Pancreas (tissue), 10 donors: ENCODE results near the gene RYR1. TPM values are rescaled to one million over a fixed set of nuclear protein-coding genes. Genes with fewer than 3 reads are reported as not detected.
A peak's percentile ranks its signal among the peaks of the same experiment; 100 is the strongest.

Experiments used
- ATAC-seq, 4 donors: fragments of 200-7000 bp; cut with Tn5 transposase; one replicate each; pipeline versions ENCODE4 v1.8.0 to v1.9.1; 2020; ENCODE audit warnings: mild to moderate bottlenecking in 4 of 4, moderate library complexity in 4 of 4
- DNase-seq, 6 donors: peaks; one replicate each; pipeline ENCODE4 v3.0.0-alpha.2; 2020
- FAIRE-seq: peaks from 2 replicates; lab custom pipeline; 2012; peaks lifted over from hg19 to GRCh38; lab: Jason Lieb, UNC
- H3K27ac ChIP-seq, 4 donors: fragments of 200-600 bp; sonication (generic); 1 replicate in 3 of 4; 2 replicates in 1 of 4; pipeline versions ENCODE4 v1.5.0 to v1.8.0; 2020
- H3K27me3 ChIP-seq, 4 donors: fragments of 200-600 bp; one replicate each; pipeline ENCODE4 v1.8.0; 2021
- H3K36me3 ChIP-seq, 3 donors: fragments of 200-600 bp; sonication (generic) in 1 of 3; one replicate each; pipeline versions ENCODE4 v1.5.0 to v1.8.0; 2020 to 2021
- H3K4me1 ChIP-seq, 3 donors: fragments of 200-600 bp; one replicate each; pipeline ENCODE4 v1.8.0; 2021
- H3K4me3 ChIP-seq, 4 donors: fragments of 200-600 bp; sonication (generic) in 2 of 4; one replicate each; pipeline versions ENCODE4 v1.5.0 to v1.8.0; 2020 to 2021
- H3K9me3 ChIP-seq, 4 donors: fragments of 200-600 bp; one replicate each; pipeline ENCODE4 v1.8.0; 2021
- CTCF ChIP-seq, 4 donors: fragments of 200-600 bp; sonication (generic) in 3 of 4; IDR thresholded peaks; one replicate each; pipeline versions ENCODE4 v1.5.0 to v1.8.0; 2021; ENCODE audit warnings: antibody characterized with exemption in 4 of 4
- WGBS, 2 donors: extraction: QIAGEN DNeasy Blood & Tissue Kit; methylation state at CpG; one replicate each; pipeline ENCODE4 v1.1.7; 2013; 5-methylcytosine and 5-hydroxymethylcytosine counted together
- intact Hi-C, 3 donors: fragments of 100-400 bp; cut with DNase I; formaldehyde crosslinking; loops; one replicate each; pipeline versions ENCODE4 v1.11.1 to v1.14.2; 2022
- polyA plus RNA-seq, 2 donors: library from polyadenylated mRNA; stranded (reverse); fragments of 200-250 nt; gene quantifications; one replicate each; pipeline ENCODE4 v1.2.3, GENCODE V29; 2013
- total RNA-seq, 6 donors: library from RNA; stranded (reverse); fragmentation: NEBNext Ultra II Directional in 4 of 6; extraction: Animal tissue kit (Norgen Biotek cat#: 25700) in 4 of 6; gene quantifications; one replicate each; pipeline versions ENCODE4 v1.2.1 to v1.2.4, GENCODE V29; 2021 to 2023
- donor health status: healthy with polysubstance abuse.
- donor health status: DM: no; HTN: no; CAD: no; lungs with moderate emphysema.
- donor health status: DM: no; HTN: no; CAD: no.
- donor health status: control.
- donor health status: control.
- donor health status: Bipolar disorder and iron deficiency.
- donor health status: DM: yes; HTN: yes; CAD: no.
- donor health status: DM: no; HTN: no; CAD: no.
- donor health status: DM: no; HTN: no; CAD: no.
- donor health status: DM: yes; HTN: yes; CAD: no.

RYR1 gene
- total and polyA plus RNA-seq, 8 donors, result 0.19 to 1.4 (median 0.57) TPM

- Histone ChIP-seq H3K36me3 (no peaks in the 10 kb centered on the region), H3K4me3 (no peak overlapping the region), H3K9me3 (no peaks in the 10 kb centered on the region), H3K27me3 (no peaks in the 10 kb centered on the region), H3K27ac (no peak overlapping the region), H3K4me1 (no peaks in the 10 kb centered on the region)
- 53 to 57% methylated on average over 32 of the region's 32 CpGs for WGBS, 2 donors
- FAIRE-seq (no peak), DNase-seq (peak in 1 of 6 donors; percentile 46), ATAC-seq (no peak)
- intact Hi-C loops, result loop anchor here in 1 of 3 donors (2.0 to 10.0 kb wide), 2 partner anchors 49 to 107 kb away; no protein-coding TSS in a partner anchor
- TF ChIP-seq CTCF (IDR thresholded peaks at IDR 0.05), result no peak
Measured at GRCh38 chr19:38527466-38528136, 94.1 kb downstream of the RYR1 start.

- peak in 1 of 6 donors; percentile 43 for DNase-seq
- H3K9me3 ChIP-seq, result no peaks in the 10 kb centered on the region
- H3K27ac ChIP-seq, result no peak overlapping the region
- no peak for ATAC-seq
- intact Hi-C loops, result loop anchor here in 1 of 3 donors (10.0 kb wide), 1 partner anchor 107 kb away; no protein-coding TSS in a partner anchor
- no peaks in the 10 kb centered on the region for H3K36me3 ChIP-seq
- TF ChIP-seq CTCF (IDR thresholded peaks at IDR 0.05), result no peak
- no peak for FAIRE-seq
- no peak overlapping the region for H3K4me3 ChIP-seq
- H3K4me1 ChIP-seq, result no peaks in the 10 kb centered on the region
- WGBS, 2 donors, result 57 to 59% methylated on average over 24 of the region's 24 CpGs
- no peaks in the 10 kb centered on the region for H3K27me3 ChIP-seq
Measured at GRCh38 chr19:38528213-38528755, 94.8 kb downstream of the RYR1 start.

- ATAC-seq (no peak), FAIRE-seq (no peak), DNase-seq (peak in 1 of 6 donors; percentile 30)
- H3K27ac ChIP-seq, result no peak overlapping the region
- intact Hi-C loops, result loop anchor here in 1 of 3 donors (10.0 kb wide), 1 partner anchor 106 kb away; no protein-coding TSS in a partner anchor
- H3K27me3 ChIP-seq, result no peaks in the 10 kb centered on the region
- H3K4me1 ChIP-seq, result no peaks in the 10 kb centered on the region
- no peaks in the 10 kb centered on the region for H3K9me3 ChIP-seq
- H3K4me3 ChIP-seq, result no peak overlapping the region
- WGBS, 2 donors, result 75 to 88% methylated on average over 6 of the region's 6 CpGs
- no peaks in the 10 kb centered on the region for H3K36me3 ChIP-seq
- no peak for TF ChIP-seq CTCF (IDR thresholded peaks at IDR 0.05)
Measured at GRCh38 chr19:38528931-38529330, 95.4 kb downstream of the RYR1 start.

- H3K36me3 ChIP-seq, result no peaks in the 10 kb centered on the region
- no peaks in the 10 kb centered on the region for H3K9me3 ChIP-seq
- FAIRE-seq (no peak), ATAC-seq (no peak), DNase-seq (peak in 1 of 6 donors; percentile 13)
- H3K27me3 ChIP-seq, result no peaks in the 10 kb centered on the region
- TF ChIP-seq CTCF (IDR thresholded peaks at IDR 0.05), result no peak
- no peak overlapping the region for H3K27ac ChIP-seq
- H3K4me3 ChIP-seq, result no peak overlapping the region
- H3K4me1 ChIP-seq, result no peaks in the 10 kb centered on the region
- intact Hi-C loops, result no loop called here
- 97 to 98% methylated on average over 2 of the region's 2 CpGs for WGBS, 2 donors
Measured at GRCh38 chr19:38531515-38531914, 98.0 kb downstream of the RYR1 start.

- TF ChIP-seq CTCF (IDR thresholded peaks at IDR 0.05), result no peak
- no peak for FAIRE-seq
- no peaks in the 10 kb centered on the region for H3K27me3 ChIP-seq
- WGBS, 2 donors, result 58 to 59% methylated on average over 3 of the region's 3 CpGs
- H3K4me1 ChIP-seq, result no peaks in the 10 kb centered on the region
- DNase-seq, result no peak
- H3K27ac ChIP-seq, result no peak overlapping the region
- no peak for ATAC-seq
- no peaks in the 10 kb centered on the region for H3K36me3 ChIP-seq
- no peak overlapping the region for H3K4me3 ChIP-seq
- intact Hi-C loops, result no loop called here
- H3K9me3 ChIP-seq, result no peaks in the 10 kb centered on the region
Measured at GRCh38 chr19:38532939-38533338, 99.4 kb downstream of the RYR1 start.
